Vagina (tissue), 2 donors: ENCODE data around the gene CDH13.

ENCODE experiments used
- CTCF ChIP-seq, 3 experiments: fragments of 450-650 bp in 2 of 3; fragments of 200-600 bp in 1 of 3; sonication (generic) in 1 of 3; IDR thresholded peaks; one replicate each; pipeline ENCODE4 v1.5.1; 2017 to 2019; ENCODE audit warnings: antibody characterized with exemption in 3 of 3, mild to moderate bottlenecking in 2 of 3, moderate library complexity in 2 of 3
- POLR2A ChIP-seq, 2 donors: fragments of 450-650 bp; IDR thresholded peaks; one replicate each; pipeline ENCODE4 v1.6.1; 2017; ENCODE audit warnings: antibody characterized with exemption in 2 of 2, mild to moderate bottlenecking in 2 of 2, moderate library complexity in 2 of 2
- POLR2AphosphoS5 ChIP-seq, 2 donors: sonication (generic); formaldehyde crosslinking; IDR thresholded peaks; one replicate each; pipeline ENCODE4 v1.9.0; 2017; ENCODE audit warnings: antibody characterized with exemption in 2 of 2, mild to moderate bottlenecking in 2 of 2, low read depth in 1 of 2; ENCODE audit not compliant: insufficient read depth in 1 of 2

- no peak for TF ChIP-seq CTCF (IDR thresholded peaks at IDR 0.05)
- no peak for TF ChIP-seq POLR2AphosphoS5 (IDR thresholded peaks at IDR 0.05; ENCODE audit: insufficient read depth in 1 of 2, low read depth in 1 of 2)
- TF ChIP-seq POLR2A (IDR thresholded peaks at IDR 0.05), result no peak
Measured at GRCh38 chr16:83300326-83300725, 673.6 kb downstream of the CDH13 start.
